HepG2 (cell line): ENCODE results near the gene MTMR1.

Experiments used
- EED ChIP-seq: sonication (generic); formaldehyde crosslinking; IDR thresholded peaks from 2 replicates; pipeline ENCODE4 v1.5.0; 2020; ENCODE audit warnings: mild to moderate bottlenecking, missing genetic modification reagents
- EZH2 ChIP-seq: conservative IDR thresholded peaks from 2 replicates; pipeline ENCODE4 v1.6.1; 2012; ENCODE audit warnings: mild to moderate bottlenecking, low read depth, low read length, moderate library complexity
- MAX ChIP-seq: IDR thresholded peaks from 2 replicates; pipeline ENCODE4 v1.6.1; 2012; ENCODE audit warnings: inconsistent platforms
- MED8 ChIP-seq: sonication (generic); formaldehyde crosslinking; IDR thresholded peaks from 2 replicates; pipeline ENCODE4 v1.8.1; 2023; ENCODE audit warnings: mild to moderate bottlenecking, missing genetic modification reagents; ENCODE audit not compliant: insufficient replicate concordance
- MYNN ChIP-seq: sonication (generic); formaldehyde crosslinking; IDR thresholded peaks from 2 replicates; pipeline ENCODE4 v1.4.0; 2020; ENCODE audit warnings: mild to moderate bottlenecking, low read depth, missing genetic modification reagents
- NFE2L1 ChIP-seq: sonication (generic); formaldehyde crosslinking; IDR thresholded peaks from 2 replicates; pipeline ENCODE4 v1.4.0; 2020; ENCODE audit warnings: missing genetic modification reagents, mild to moderate bottlenecking, borderline replicate concordance
- NR3C1 ChIP-seq: sonication (generic); formaldehyde crosslinking; IDR thresholded peaks from 2 replicates; pipeline ENCODE4 v1.4.0; 2020; ENCODE audit warnings: missing genetic modification reagents

GRCh38 chrX:150696331-150696730, 3.1 kb downstream of the MTMR1 start:
- TF ChIP-seq NFE2L1: no peak
- no peak for TF ChIP-seq MYNN
- TF ChIP-seq MAX: no peak
- TF ChIP-seq MED8: no peak
- no peak for TF ChIP-seq EED (CRISPR knock-in tag)
- no peak for TF ChIP-seq EZH2
- TF ChIP-seq NR3C1: no peak
